ENCODE data around the gene INSC. TPM values are rescaled to one million over a fixed set of nuclear protein-coding genes. Genes with fewer than 3 reads are reported as not detected.
A peak's percentile ranks its signal among the peaks of the same experiment; 100 is the strongest.

INSC gene
- total and polyA plus RNA-seq, 11 donors, result 0.19 to 1.5 (median 0.43) TPM; not detected in 1

DNA sequence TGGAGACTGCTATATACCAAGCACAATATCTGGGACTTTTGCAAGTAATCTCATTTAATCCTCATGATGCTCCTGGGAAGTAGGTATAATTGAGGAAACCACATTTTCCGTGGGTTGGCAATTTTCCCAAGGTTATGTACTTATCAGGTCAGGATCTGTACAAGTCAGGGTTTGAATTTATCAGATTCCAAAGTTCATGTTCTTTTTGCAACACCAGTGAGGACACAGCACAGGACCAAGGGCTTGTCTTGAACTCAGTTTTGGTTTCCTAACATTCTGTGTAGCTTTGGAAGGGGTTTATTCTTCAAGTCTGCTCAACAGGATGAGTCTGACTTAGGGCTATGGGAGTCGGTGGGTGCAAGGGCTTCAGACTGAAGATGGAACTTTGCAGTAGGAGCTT lies 30.4 kb downstream of the INSC start:
- Histone ChIP-seq H3K4me3 (no peak overlapping the region), H3K36me3 (no peaks in the 10 kb centered on the region), H3K27ac (no peak overlapping the region), H3K27me3 (no peaks in the 10 kb centered on the region), H3K9me3 (no peaks in the 10 kb centered on the region), H3K4me1 (no peaks in the 10 kb centered on the region)
- intact Hi-C loops (cut with DNase I), result no loop called here
- WGBS, 4 donors, result 55 to 72% (median 64%) methylated on average over 2 of the region's 2 CpGs
- ATAC-seq (no peak), DNase-seq (no peak)
- no peak for TF ChIP-seq POLR2A (IDR thresholded peaks at IDR 0.05)
- TF ChIP-seq, protein P1, sequence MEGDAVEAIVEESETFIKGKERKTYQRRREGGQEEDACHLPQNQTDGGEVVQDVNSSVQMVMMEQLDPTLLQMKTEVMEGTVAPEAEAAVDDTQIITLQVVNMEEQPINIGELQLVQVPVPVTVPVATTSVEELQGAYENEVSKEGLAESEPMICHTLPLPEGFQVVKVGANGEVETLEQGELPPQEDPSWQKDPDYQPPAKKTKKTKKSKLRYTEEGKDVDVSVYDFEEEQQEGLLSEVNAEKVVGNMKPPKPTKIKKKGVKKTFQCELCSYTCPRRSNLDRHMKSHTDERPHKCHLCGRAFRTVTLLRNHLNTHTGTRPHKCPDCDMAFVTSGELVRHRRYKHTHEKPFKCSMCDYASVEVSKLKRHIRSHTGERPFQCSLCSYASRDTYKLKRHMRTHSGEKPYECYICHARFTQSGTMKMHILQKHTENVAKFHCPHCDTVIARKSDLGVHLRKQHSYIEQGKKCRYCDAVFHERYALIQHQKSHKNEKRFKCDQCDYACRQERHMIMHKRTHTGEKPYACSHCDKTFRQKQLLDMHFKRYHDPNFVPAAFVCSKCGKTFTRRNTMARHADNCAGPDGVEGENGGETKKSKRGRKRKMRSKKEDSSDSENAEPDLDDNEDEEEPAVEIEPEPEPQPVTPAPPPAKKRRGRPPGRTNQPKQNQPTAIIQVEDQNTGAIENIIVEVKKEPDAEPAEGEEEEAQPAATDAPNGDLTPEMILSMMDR (IDR thresholded peaks at IDR 0.05), result no peak

DNA sequence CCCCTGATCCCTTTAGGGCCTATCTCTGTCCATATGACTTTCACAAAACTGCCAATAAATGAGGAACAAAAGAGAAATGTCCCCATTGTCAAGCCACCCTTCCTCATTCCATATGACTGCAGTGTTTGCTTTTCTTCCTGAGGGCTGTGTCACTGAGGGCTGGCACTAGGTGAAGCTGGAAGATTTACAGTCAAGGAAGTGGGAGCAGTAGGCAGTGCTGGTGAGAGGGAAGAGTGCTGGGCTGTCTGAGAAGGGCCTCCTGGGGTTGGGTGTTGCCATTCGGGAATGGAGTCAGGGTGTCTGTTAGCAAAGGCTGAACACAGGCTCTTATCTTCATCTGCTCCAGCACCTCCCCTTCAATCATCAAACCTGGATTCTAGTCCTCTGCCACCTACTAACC lies 30.9 kb downstream of the INSC start:
- intact Hi-C loops (cut with DNase I), result no loop called here
- DNase-seq, result no peak
- no peaks in the 10 kb centered on the region for H3K36me3 ChIP-seq
- 33 to 69% (median 53%) methylated on average over 1 of the region's 1 CpG for WGBS, 4 donors
- no peaks in the 10 kb centered on the region for H3K9me3 ChIP-seq
- no peaks in the 10 kb centered on the region for H3K4me1 ChIP-seq
- ATAC-seq, result no peak
- no peaks in the 10 kb centered on the region for H3K27me3 ChIP-seq
- no peak overlapping the region for H3K27ac ChIP-seq
- no peak overlapping the region for H3K4me3 ChIP-seq
- TF ChIP-seq, protein P1 (IDR thresholded peaks at IDR 0.05), result no peak
- no peak for TF ChIP-seq POLR2A (IDR thresholded peaks at IDR 0.05)

DNA sequence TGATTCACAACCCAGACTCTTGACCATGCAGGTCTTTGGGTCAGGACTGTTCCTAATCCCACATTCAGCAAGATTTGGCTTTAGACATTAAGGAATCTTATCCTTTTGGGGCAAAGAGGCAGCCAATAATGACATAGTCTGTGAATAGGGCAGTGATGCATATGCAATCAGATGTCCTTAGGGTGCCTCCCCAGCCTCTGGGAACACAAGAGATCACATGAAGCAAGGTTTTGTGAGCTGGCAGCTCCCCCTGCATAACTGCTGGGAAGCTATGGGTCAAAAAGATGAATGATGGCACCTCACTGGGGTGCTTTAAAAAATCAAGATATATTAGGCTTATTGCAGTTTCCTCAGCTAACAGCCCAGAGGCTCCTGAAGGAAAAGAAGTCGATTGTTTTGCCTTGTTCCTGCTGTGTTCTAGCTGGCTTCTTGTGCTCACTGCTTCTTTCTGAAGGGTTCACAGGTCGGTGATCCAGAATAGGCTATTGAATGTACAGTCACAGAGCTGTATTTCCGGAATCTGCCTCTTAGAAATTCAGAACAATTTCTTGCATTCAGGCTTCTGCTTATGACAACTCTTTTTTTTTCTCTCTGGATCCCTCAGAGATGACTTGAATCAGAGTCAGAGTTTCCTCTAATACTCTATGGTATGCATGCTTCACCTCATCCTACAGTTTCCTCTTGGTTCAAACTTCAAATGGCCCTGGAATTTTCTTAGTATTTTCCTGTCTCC lies 31.7 kb downstream of the INSC start:
- WGBS, 4 donors, result 61 to 66% (median 64%) methylated on average over 3 of the region's 3 CpGs
- H3K27ac ChIP-seq, result no peak overlapping the region

DNA sequence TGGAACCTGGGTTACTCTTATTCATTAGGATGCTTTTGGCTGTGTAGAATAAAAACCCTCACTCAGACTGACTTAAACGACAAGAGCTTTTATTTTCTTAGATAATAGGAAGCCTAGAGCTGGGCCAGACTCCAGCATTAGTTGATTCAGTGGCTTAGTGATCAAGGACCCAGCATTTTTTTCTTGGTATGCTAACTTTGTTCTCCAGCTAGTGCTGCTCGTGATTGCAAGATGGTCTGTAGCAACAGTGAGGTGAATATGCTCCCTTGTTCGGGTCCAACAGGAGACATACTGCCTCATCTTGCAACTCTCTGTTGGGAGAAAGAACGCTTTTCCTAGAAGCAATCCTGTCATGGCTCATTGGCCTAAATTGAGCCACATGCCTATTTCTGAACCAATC lies 33.4 kb downstream of the INSC start:
- ATAC-seq (no peak), DNase-seq (no peak)
- Histone ChIP-seq H3K4me1 (no peaks in the 10 kb centered on the region), H3K9me3 (no peaks in the 10 kb centered on the region), H3K27me3 (no peaks in the 10 kb centered on the region), H3K36me3 (no peaks in the 10 kb centered on the region), H3K27ac (no peak overlapping the region), H3K4me3 (no peak overlapping the region)
- WGBS, 4 donors, result 57 to 76% (median 71%) methylated on average over 4 of the region's 4 CpGs
- TF ChIP-seq, protein P1 (IDR thresholded peaks at IDR 0.05), result no peak
- no peak for TF ChIP-seq POLR2A (IDR thresholded peaks at IDR 0.05)
- intact Hi-C loops (cut with DNase I), result no loop called here

More for the DNA sequence above, 31.7 kb downstream of the INSC start:
- Histone ChIP-seq H3K4me1 (no peaks in the 10 kb centered on the region), H3K4me3 (no peak overlapping the region), H3K27me3 (no peaks in the 10 kb centered on the region), H3K9me3 (no peaks in the 10 kb centered on the region), H3K36me3 (no peaks in the 10 kb centered on the region)
- TF ChIP-seq, protein P1 (IDR thresholded peaks at IDR 0.05), result no peak
- TF ChIP-seq POLR2A (IDR thresholded peaks at IDR 0.05), result no peak
- no peak for DNase-seq
- intact Hi-C loops (cut with DNase I), result no loop called here
- peak in 1 of 4 donors; percentile 30 for ATAC-seq

Measured in heart left ventricle (tissue), 16 donors.